Rectal smooth muscle tissue (tissue), 1 donor: ENCODE measurements around the gene MLPH.

Experiments
- H3K27ac ChIP-seq: one replicate; pipeline ENCODE4 v1.7.0; 2013; ENCODE audit warnings: low read depth, low read length, inconsistent platforms
- H3K27me3 ChIP-seq: one replicate; pipeline ENCODE4 v1.7.0; 2013; ENCODE audit warnings: low read length; ENCODE audit not compliant: control insufficient read depth, insufficient read depth
- H3K36me3 ChIP-seq: one replicate; pipeline ENCODE4 v1.7.0; 2013; ENCODE audit warnings: low read length; ENCODE audit not compliant: control insufficient read depth, insufficient read depth
- H3K4me1 ChIP-seq: one replicate; pipeline ENCODE4 v1.7.0; 2013; ENCODE audit warnings: low read length; ENCODE audit not compliant: control insufficient read depth, insufficient read depth
- H3K4me3 ChIP-seq: one replicate; pipeline ENCODE4 v1.7.0; 2013; ENCODE audit warnings: low read length
- H3K9ac ChIP-seq: one replicate; pipeline ENCODE4 v1.7.0; 2013; ENCODE audit warnings: low read length

Gene MLPH

DNA sequence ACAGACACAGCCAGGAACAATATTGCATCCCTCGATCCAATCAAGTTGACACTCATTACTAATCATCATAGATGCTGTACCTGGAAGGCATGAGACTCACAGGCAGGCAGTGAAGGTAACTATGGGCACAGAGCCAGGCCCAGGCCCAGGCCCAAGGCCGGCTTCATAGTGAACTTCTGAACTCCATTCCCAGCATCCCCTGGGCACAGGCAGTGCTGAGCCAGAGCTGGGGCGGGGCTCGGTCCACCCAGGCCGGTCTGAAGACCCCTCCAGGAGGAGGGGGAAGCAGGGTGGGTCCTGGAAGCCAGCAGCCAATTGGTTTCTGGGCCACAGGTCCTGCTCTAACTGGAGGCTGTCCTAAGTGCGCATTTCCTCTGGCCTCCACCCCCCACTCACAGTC is 37.6 kb downstream of the MLPH start:
- no peaks in the 10 kb centered on the region for H3K27me3 ChIP-seq

DNA sequence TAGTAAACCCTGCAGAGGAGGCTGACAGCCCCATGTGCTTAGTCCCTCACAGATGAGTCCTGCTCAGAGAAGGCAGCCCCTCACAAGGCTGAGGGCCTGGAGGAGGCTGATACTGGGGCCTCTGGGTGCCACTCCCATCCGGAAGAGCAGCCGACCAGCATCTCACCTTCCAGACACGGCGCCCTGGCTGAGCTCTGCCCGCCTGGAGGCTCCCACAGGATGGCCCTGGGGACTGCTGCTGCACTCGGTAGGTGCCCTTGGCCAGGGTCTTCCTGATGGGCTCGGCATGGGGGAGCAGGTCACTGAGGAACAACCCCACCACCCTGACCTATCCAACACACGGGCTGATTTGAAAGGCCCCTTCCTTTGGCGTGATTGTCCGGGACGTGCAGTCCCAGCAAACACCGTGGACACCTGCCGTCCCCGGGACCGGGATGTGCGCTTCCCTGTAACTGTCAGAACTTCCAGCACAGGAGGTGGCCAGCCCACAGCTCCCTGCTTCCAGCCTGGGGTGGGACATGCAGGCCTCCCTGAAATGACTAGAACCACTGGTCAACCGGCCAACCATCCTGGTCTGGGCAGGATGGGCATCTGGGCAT is 38.6 kb downstream of the MLPH start:
- no peak overlapping the region for H3K4me3 ChIP-seq
- no peaks in the 10 kb centered on the region for H3K36me3 ChIP-seq
- no peaks in the 10 kb centered on the region for H3K4me1 ChIP-seq
- H3K9ac ChIP-seq: no peak overlapping the region
- no peaks in the 10 kb centered on the region for H3K27me3 ChIP-seq
- no peak overlapping the region for H3K27ac ChIP-seq

More for the DNA sequence above, 37.6 kb downstream of the MLPH start:
- no peak overlapping the region for H3K27ac ChIP-seq
- H3K4me3 ChIP-seq: no peak overlapping the region
- no peaks in the 10 kb centered on the region for H3K4me1 ChIP-seq
- no peak overlapping the region for H3K9ac ChIP-seq
- H3K36me3 ChIP-seq: no peaks in the 10 kb centered on the region

GRCh38 chr2:237527233-237527632 is 40.2 kb downstream of the MLPH start:
- no peaks in the 10 kb centered on the region for H3K27me3 ChIP-seq
- no peak overlapping the region for H3K27ac ChIP-seq
- H3K9ac ChIP-seq: no peak overlapping the region
- H3K36me3 ChIP-seq: no peaks in the 10 kb centered on the region
- no peak overlapping the region for H3K4me3 ChIP-seq
- H3K4me1 ChIP-seq: no peaks in the 10 kb centered on the region

DNA sequence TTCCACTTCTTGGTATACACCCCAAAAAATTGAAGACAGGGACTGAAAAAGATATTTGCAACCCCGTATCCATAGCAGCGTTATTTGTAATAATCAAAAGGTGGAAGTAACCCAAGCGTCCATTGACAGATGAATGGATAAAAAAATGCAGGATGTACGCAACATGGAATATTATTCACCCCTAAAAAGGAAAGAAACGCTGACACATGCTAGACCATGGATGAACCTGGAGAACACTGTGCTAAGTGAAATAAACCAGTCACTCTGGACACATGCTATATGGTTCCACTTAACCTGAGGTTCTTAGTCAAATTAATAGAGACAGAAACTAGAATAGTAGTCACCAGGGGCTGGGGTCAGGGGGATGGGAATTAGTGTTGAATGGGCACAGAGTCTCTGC is 40.7 kb downstream of the MLPH start:
- no peaks in the 10 kb centered on the region for H3K27me3 ChIP-seq
- no peaks in the 10 kb centered on the region for H3K36me3 ChIP-seq
- no peak overlapping the region for H3K4me3 ChIP-seq
- H3K27ac ChIP-seq: no peak overlapping the region
- no peak overlapping the region for H3K9ac ChIP-seq
- no peaks in the 10 kb centered on the region for H3K4me1 ChIP-seq

DNA sequence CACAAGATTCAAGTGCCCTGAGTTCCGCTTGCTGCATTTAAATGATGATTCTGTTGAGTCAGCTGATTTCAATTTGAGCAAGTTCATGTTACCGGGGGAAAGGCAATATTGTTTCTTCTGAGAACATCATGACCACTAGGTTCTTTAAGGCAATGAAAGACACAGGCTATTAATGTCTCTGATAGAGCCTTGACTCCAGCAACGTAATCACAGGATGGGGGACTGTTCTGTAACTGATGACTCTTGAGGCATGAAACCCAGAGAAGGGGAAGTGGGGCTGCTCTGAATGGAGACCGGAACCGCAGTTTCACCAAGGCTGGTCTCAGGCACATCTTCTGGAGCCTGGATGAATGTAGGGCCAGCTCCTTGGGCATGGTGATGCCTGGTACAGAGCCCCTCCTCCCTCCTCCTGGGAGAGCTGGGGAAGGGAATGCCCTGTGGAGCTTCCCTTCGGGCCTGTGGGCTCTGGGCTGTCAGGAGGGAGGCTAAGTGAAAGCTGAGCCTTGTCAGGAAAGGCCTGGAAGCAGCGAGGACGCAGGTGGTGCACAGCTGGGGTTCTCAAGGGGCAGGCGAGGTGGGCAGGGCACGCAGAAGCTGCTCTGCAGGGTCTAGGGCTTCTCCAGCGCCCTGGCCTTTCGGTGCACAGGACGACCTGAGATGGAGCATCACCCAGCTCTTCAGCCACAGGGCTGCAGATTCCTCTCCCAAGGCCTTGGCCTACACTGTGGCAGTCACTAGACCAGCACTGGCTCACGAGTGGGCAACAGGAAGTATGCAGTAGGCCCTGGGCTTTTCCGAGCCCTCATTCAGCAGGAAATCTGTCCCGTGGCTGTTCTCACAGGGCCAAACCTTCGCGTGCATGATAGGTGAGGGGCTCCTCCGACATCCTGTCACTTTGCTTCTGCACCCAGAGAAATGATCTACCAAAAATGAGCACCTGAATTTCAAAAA is 42.7 kb downstream of the MLPH start:
- no peak overlapping the region for H3K27ac ChIP-seq
- H3K27me3 ChIP-seq: no peaks in the 10 kb centered on the region
- no peak overlapping the region for H3K4me3 ChIP-seq
- no peak overlapping the region for H3K9ac ChIP-seq
- no peaks in the 10 kb centered on the region for H3K36me3 ChIP-seq
- no peaks in the 10 kb centered on the region for H3K4me1 ChIP-seq

- no peaks in the 10 kb centered on the region for H3K36me3 ChIP-seq
- no peak overlapping the region for H3K4me3 ChIP-seq
- no peak overlapping the region for H3K9ac ChIP-seq
- no peak overlapping the region for H3K27ac ChIP-seq
- no peaks in the 10 kb centered on the region for H3K4me1 ChIP-seq
- H3K27me3 ChIP-seq: no peaks in the 10 kb centered on the region
Observed at GRCh38 chr2:237530472-237531433, 43.7 kb downstream of the MLPH start.

DNA sequence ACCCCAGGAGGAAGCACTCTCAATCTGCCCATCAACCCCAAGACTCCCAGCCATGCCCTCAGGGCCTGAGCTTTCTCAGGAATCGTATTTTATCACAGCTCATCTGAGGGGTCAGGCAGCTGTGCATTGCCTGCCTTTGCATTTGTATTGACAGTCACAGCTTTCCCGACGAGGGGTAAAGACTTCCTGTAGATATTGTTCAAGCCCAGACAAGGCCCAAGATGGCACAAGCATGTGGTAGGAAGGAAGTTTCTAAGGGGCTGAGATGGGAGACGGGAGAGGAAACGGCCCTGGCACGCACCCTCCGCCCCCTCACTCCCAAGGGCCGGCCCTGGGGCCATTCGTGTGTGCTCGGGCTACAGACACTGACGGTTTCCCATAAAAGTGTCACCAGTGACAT is 45.1 kb downstream of the MLPH start:
- Histone ChIP-seq H3K36me3 (no peaks in the 10 kb centered on the region), H3K9ac (no peak overlapping the region), H3K4me1 (no peaks in the 10 kb centered on the region), H3K27ac (no peak overlapping the region), H3K27me3 (no peaks in the 10 kb centered on the region), H3K4me3 (no peak overlapping the region)

GRCh38 chr2:237533668-237534161 is 46.7 kb downstream of the MLPH start:
- Histone ChIP-seq H3K4me1 (no peaks in the 10 kb centered on the region), H3K36me3 (no peaks in the 10 kb centered on the region), H3K27ac (no peak overlapping the region), H3K9ac (no peak overlapping the region), H3K27me3 (no peaks in the 10 kb centered on the region), H3K4me3 (no peak overlapping the region)

DNA sequence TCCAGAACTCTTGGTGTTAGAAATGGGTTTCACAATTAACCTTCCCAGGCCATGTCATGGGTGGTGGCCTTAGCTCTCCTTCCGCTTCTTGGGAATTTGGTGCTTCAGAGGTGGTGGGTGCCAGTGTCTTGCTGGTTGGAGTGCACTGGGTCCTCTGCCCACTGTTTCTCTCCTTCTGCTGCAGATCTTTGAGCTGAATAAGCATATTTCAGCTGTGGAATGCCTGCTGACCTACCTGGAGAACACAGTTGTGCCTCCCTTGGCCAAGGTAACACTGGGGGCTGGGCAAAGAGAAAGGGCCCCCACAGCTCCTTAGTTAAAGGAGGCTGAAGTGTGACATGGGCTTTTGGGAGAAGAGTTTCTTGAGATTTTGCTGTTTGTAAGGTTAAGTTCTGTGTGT is 47.3 kb downstream of the MLPH start:
- no peak overlapping the region for H3K4me3 ChIP-seq
- no peaks in the 10 kb centered on the region for H3K27me3 ChIP-seq
- H3K36me3 ChIP-seq: no peaks in the 10 kb centered on the region
- no peak overlapping the region for H3K27ac ChIP-seq
- H3K9ac ChIP-seq: no peak overlapping the region
- H3K4me1 ChIP-seq: no peaks in the 10 kb centered on the region

DNA sequence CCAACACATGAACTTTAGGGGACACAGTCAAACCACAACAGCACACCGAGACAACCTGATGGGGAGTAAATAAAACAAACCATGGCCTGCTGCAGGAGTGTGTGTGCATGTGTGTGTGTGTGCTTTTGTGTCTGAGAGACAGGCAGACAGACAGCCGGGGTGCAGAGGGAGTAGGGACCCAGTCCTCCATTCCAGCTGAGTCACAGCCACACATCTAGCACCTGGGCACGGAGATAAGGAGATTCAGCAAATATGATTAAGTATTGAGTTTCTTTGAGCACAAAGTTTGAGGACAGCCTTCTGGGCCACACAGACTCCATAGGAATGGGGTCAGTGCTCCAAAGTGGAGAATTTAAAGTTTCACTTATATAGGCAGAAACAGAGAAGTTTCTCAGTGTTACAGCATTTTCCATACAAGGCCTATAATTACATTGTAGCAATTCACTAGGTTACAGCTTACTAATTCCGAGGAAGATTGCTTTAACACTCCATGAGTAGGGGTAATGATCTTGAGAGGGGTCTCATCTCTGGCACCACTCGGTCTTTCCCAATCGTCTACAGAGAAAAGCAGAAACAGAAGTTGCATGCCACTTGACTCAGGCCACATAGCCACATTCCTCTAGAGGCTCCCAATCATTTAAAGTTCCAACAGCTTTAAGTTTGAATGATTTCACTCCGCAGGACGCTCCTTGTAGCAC is 48.5 kb downstream of the MLPH start:
- no peaks in the 10 kb centered on the region for H3K27me3 ChIP-seq
- no peak overlapping the region for H3K4me3 ChIP-seq
- no peak overlapping the region for H3K9ac ChIP-seq
- no peak overlapping the region for H3K27ac ChIP-seq
- H3K36me3 ChIP-seq: no peaks in the 10 kb centered on the region
- H3K4me1 ChIP-seq: no peaks in the 10 kb centered on the region

DNA sequence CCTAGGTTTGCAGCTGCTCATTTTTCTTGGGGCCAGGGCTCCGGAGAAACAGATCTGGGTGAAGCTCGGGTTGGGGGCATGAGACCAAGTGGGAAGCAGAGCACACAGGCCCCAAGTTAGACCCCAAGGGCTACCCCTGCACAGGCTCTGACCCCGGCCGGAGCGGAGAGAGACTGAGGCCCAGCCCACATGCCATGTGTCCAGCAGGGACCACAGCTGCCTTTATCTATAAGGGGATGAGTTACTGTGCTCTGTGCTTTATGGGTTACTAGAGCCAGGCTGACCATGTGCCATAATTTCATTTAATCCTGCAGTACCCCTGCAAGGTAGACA is 49.0 kb downstream of the MLPH start:
- no peak overlapping the region for H3K4me3 ChIP-seq
- no peak overlapping the region for H3K27ac ChIP-seq
- no peaks in the 10 kb centered on the region for H3K4me1 ChIP-seq
- no peaks in the 10 kb centered on the region for H3K36me3 ChIP-seq
- no peak overlapping the region for H3K9ac ChIP-seq
- no peaks in the 10 kb centered on the region for H3K27me3 ChIP-seq

DNA sequence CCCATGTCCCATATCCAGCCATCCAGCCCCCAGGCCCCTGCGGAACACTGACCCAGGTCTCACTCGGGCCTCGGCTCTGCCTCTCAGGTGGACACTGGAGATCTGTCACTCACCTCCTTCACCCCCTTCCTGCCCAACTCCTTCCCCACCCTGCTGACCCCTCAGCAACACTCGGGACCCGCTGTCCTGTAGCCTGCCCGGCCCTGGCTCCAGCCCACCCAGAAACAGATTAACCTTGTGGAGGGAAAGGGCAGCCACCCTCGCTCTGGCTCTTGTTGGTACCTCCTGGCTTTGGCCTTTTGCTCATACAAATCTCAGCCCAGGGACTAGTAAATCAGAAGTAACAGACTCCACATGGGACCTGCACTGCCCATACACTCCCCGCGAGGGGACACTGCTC is 49.6 kb downstream of the MLPH start:
- H3K4me3 ChIP-seq: no peak overlapping the region
- H3K9ac ChIP-seq: no peak overlapping the region
- no peak overlapping the region for H3K27ac ChIP-seq
- H3K36me3 ChIP-seq: no peaks in the 10 kb centered on the region
- no peaks in the 10 kb centered on the region for H3K4me1 ChIP-seq
- no peaks in the 10 kb centered on the region for H3K27me3 ChIP-seq
